ENCODE data around the gene TMCC2.

DNA sequence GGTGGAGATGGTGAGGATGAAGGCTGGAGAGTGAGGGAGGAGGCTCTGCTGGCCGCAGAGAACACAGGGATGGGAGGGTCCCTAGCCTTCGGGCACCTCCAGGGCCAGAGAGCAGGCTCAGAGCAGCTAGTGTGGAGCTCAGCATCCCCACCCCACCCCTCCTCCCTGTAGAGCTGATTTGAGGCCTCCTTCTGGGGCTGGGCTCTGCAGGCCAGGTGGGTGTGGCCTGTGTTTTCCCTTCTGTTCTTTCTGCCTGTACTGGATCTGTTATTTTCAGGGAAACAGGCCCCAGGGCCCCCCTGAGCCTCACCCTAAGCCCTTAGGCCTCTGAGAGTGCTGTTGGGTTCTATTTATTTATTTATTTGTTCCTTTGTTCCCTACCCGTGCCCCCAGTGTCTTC is 44.8 kb downstream of the TMCC2 start:
- TF ChIP-seq POLR2AphosphoS5 (IDR thresholded peaks at IDR 0.05): no peak
- TF ChIP-seq, protein P1, sequence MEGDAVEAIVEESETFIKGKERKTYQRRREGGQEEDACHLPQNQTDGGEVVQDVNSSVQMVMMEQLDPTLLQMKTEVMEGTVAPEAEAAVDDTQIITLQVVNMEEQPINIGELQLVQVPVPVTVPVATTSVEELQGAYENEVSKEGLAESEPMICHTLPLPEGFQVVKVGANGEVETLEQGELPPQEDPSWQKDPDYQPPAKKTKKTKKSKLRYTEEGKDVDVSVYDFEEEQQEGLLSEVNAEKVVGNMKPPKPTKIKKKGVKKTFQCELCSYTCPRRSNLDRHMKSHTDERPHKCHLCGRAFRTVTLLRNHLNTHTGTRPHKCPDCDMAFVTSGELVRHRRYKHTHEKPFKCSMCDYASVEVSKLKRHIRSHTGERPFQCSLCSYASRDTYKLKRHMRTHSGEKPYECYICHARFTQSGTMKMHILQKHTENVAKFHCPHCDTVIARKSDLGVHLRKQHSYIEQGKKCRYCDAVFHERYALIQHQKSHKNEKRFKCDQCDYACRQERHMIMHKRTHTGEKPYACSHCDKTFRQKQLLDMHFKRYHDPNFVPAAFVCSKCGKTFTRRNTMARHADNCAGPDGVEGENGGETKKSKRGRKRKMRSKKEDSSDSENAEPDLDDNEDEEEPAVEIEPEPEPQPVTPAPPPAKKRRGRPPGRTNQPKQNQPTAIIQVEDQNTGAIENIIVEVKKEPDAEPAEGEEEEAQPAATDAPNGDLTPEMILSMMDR (IDR thresholded peaks at IDR 0.05 in 8 of 11, conservative IDR thresholded peaks at IDR 0.05 in 3 of 11): no peak

Measured in spleen (tissue), 7 donors.